ENCODE measurements around the gene NTN4.
A peak's percentile ranks its signal among the peaks of the same experiment; 100 is the strongest.
"Not testable (repeated sequence)": the region's sequence is repeated elsewhere in the genome, so short reads cannot be mapped to it uniquely, and the experiment has no call there.

NTN4 gene

GRCh38 chr12:95790033-95790916 lies at the start of gene NTN4:
Gene NTN4, minus strand, starts transcription at chr12:95790764. Its CDS starts 455 bp downstream, at chr12:95790309.
- DNase-seq (ENCODE audit: low read depth in 3 of 3): peak in 1 of 3 donors; percentile 11

- DNase-seq (ENCODE audit: low read depth in 3 of 3): no peak
Measured at GRCh38 chr12:95838125-95838524, 47.6 kb upstream of the NTN4 start.

GRCh38 chr12:95837240-95838038 lies 46.9 kb upstream of the NTN4 start:
- DNase-seq (ENCODE audit: low read depth in 3 of 3): no peak

DNA sequence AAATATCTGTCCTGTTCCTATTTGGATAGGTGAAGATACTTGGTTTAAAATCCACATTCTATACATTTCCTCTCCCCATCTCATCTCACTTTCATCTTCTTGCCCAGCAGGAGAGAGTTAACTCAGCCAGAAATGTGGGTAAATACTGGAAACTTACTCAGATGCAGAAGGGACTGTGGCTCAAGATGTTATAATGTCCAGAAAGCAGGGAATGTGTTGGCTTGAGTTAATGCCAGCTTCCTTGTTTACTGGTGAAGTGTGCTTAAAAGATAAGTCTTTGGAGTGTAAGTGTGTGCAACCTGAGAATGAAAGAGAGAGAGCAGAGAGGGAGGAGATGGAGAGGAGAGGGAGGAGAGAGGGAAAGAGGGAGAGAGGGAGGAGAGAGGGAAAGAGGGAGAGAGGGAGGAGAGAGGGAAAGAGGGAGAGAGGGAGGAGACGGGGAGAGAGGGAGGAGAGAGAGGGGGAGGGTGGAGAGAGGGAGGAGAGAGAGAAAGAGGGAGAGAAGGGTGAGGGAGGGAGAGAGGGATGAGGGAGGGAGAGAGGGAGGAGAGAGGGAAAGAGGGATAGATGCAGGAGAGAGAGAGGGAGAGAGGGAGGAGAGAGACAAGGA lies 46.2 kb upstream of the NTN4 start:
- no peak for DNase-seq (ENCODE audit: low read depth in 3 of 3)

GRCh38 chr12:95836185-95836609 lies 45.6 kb upstream of the NTN4 start:
- DNase-seq (ENCODE audit: low read depth in 3 of 3): no peak

GRCh38 chr12:95834572-95834971 lies 44.0 kb upstream of the NTN4 start:
- no peak for DNase-seq (ENCODE audit: low read depth in 3 of 3)

GRCh38 chr12:95830335-95831089 lies 39.9 kb upstream of the NTN4 start:
- DNase-seq (ENCODE audit: low read depth in 3 of 3): no peak

- DNase-seq (ENCODE audit: low read depth in 3 of 3): no peak
Measured at GRCh38 chr12:95829395-95829794, 38.8 kb upstream of the NTN4 start.

- DNase-seq (ENCODE audit: low read depth in 3 of 3): no peak
Measured at GRCh38 chr12:95820096-95820703, 29.6 kb upstream of the NTN4 start.

- DNase-seq (ENCODE audit: low read depth in 3 of 3): no peak
Measured at GRCh38 chr12:95815632-95816212, 25.2 kb upstream of the NTN4 start.

DNA sequence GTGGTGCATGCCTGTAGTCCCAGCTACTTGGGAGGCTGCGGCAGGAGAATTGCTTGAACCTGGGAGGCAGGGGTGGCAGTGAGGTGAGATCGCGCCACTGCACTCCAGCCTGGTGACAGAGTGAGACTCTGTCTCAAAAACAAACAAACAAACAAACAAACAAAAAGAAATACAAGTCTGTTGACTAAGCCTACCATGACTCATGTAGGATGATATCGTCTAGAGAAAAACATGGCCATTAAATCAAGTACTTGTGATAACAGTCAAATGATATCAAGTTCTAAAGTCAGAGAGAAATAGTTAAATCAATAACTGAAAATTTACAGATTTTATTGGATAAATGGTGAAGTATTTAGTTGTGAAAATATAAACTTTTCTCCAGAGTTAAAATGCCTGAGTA lies 21.6 kb upstream of the NTN4 start:
- DNase-seq (ENCODE audit: low read depth in 3 of 3): not testable (repeated sequence)

- no peak for DNase-seq (ENCODE audit: low read depth in 3 of 3)
Measured at GRCh38 chr12:95810411-95810810, 19.8 kb upstream of the NTN4 start.

DNA sequence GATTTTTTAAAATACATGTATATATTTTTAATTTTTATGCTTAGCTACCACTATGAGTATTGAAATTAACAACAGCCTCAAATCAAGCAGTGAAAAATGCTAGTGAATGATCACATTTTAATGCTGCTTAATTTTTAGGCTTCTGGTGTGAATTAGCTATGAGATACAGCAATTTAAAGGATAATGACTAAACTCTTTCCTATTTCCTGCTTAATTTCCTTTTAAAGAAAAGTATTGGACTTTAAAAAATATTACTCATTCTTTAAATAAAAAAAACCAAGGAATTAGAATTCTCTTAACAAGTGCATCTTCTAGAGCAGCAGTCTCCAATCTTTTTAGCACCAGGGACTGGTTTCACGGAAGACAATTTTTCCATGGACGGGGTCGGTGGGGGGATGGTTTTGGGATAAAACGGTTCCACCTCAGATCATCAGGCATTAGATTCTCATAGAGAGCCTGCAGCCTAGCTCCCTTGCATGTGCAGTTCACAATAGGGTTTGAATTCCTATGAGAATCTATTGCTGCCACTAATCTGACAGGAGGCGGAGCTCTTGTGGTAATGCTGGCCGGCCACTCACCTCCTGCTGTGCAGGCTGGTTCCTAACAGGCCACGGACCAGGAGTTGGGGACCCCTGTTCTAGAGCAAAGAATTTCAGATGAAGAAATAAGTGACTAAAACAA lies 18.6 kb upstream of the NTN4 start:
- no peak for DNase-seq (ENCODE audit: low read depth in 3 of 3)

DNA sequence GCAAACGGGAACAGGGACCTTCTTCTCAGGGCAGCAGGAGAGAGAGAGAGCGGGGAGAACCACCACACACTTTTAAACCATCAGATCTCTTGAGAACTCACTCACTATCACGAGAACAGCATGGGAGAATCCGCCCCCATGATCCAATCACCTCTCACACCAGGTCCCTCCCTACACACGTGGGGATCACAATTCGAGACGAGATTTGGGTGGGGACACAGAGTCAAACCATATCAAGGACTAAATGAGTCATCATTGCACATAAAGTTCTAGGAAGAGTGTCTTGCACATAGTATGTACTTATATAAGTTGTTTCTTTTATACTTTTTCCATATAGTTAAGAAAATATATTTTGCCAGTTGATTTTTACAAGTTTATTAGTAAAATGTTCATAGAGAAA lies 17.6 kb upstream of the NTN4 start:
- no peak for DNase-seq (ENCODE audit: low read depth in 3 of 3)

DNA sequence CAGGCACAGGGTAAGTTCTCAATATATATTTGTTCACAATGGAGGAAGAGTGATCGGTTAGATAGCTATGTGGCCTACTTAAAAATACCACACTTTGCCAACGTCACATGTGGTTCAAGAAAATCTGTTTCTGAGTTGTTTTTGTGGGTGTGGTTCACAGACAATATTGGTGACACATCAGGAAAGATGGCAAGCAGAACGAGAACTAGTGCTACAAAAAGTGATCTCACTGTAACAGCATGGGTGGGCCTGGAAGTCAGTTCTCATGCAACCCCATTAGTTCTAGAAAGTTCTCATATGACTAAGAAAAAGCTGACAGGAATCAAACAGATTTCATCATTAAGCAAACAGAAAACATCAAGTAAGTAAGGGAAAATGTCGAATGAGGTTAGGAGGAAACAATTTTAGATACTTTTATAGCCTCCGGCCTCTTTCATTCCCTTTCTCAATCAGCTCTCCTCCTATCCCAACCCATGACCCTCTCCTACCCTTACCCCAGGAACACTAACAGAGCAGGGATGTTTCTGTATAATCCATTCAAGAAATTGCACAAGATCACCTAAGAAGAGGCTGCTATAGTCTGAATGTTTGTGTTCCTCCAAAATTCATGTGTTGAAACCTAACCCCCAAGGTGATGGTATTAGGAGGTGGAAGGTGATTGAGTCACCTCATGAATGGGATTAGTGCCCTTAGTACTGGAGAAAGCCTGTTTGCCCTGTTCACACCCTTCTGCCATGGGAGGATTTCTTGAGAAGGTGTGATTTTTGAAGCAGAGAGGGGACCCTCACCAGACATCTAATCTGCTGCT lies 15.5 kb upstream of the NTN4 start:
- no peak for DNase-seq (ENCODE audit: low read depth in 3 of 3)

DNA sequence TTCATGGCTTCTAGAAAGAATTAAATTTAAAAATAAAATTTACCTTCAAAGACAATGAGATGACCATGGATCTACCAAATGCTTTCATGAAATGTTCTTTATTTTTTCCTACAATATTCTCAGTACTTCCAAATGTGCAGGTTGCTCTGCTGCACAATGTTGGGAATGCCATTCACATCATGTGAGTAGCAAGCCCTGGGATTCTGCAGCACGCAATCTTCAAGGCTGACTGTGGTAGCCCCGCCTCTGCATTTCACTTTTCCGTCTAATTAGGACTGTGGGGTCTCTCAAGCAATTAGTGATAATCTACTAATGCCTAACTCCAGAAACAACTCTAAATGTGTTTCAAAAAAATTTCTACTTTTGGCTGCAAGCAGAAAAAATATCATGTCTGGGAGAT lies 13.7 kb upstream of the NTN4 start:
- DNase-seq (ENCODE audit: low read depth in 3 of 3): no peak

GRCh38 chr12:95803817-95804216 lies 13.3 kb upstream of the NTN4 start:
- DNase-seq (ENCODE audit: low read depth in 3 of 3): no peak

GRCh38 chr12:95802482-95803270 lies 12.1 kb upstream of the NTN4 start:
- no peak for DNase-seq (ENCODE audit: low read depth in 3 of 3)

DNA sequence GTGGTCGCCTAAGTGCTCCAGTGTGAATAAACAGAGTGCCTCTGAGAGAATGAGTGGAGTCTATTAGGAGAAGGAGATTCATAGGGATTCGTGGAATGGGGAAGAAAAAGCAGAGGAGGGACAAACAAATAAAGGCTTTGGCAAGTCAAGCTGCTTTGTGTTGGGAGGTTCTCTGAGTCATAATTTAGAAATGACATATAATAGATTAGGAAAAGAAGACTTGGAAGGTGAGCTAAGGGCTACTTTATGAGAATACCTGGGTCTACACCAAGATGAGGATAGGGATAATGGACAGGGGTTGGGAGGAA lies 6.4 kb upstream of the NTN4 start:
- no peak for DNase-seq (ENCODE audit: low read depth in 3 of 3)
